Measurements from ENCODE around the gene CACNA1S.

Gene CACNA1S

DNA sequence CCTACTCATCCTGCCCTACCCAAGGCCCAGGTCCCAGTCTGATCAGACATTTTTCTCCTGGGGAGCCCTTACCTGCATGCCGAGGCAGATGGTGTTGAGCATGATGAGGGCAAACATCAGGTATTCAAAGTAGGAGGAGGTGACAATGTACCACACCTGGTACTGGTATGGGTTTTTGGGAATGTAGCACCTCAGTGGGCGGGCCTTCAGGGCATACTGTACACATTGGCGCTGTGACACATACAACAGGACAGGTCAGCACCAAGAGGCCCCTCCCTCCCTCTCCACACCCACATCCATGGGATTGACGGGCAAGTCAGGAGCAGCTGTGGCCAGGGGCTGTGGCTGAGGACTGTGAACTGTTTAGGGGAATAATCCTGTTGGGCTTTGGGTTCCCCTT is 51.6 kb downstream of the CACNA1S start:
- no peak for DNase-seq

DNA sequence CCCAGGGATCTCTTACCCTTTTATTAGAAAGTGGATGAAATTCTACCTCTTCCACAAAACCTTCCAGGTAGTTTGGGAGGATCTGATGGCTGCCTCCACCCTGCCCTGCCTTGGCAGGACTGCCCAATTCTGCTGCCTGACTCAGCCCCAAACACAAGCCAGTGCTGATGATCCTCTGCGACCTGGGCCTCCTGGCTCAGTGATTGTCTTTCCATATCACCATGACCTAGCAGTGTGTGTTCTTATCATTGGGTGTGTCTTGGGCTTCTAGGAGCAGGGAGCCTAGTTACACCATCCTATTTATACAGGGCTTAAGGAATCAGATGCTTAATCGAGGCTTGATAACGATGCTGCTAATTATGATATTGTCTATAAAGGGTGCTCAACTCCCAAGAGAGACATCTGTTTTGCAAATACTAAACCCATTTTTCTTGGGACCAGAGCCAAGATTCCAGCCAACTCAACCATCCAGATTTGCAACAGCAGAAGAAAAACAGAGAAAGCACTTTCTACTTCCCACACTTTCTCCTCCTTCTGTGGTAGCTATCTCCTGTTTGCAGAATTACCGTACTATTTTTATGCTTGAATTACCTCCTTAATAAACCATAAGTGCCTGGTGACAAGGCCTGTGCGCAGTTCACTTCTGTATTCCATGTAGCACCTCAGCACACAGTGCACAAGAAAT is 52.2 kb downstream of the CACNA1S start:
- no peak for DNase-seq

DNA sequence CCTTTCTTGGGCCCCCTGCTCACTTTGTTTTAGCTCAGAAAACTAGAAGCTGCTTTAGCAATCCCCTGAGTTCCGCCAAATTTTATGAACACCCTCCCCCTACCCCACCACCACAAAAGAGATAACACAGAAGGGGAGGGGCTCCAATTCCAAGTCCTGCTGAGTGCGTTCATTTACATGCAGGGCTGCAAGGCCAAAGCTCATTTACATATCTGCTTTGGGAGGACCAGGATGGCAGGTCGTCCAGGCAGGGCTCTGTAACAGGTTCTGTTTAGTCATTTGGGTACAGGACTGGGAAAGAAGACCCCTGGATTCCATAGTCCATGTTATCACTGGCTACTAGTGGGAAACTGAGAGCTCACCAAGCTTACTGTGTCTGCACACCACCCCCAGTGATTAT is 52.8 kb downstream of the CACNA1S start:
- no peak for DNase-seq

DNA sequence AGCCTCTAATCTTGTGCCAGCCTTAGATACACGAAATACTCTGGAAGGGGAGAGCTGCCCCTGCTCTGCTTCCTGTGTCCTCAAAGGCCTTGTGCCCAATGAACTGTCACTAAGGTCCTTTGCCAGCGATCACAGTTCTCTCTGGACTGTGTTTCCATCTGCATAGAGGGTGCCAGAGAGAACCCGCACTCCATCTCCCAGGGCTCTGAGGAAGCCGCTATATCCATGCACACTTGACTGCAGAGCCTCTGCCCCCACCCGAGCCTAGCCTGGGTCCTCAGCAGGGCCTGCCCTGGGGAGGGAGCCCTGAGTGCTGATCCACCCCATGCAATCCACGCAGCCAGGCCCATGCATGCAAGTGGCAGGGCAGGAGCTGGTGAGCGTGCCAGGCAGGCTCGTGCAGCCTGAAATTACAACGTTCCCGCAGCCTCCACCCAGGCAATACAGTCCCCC is 58.1 kb downstream of the CACNA1S start:
- no peak for DNase-seq

DNA sequence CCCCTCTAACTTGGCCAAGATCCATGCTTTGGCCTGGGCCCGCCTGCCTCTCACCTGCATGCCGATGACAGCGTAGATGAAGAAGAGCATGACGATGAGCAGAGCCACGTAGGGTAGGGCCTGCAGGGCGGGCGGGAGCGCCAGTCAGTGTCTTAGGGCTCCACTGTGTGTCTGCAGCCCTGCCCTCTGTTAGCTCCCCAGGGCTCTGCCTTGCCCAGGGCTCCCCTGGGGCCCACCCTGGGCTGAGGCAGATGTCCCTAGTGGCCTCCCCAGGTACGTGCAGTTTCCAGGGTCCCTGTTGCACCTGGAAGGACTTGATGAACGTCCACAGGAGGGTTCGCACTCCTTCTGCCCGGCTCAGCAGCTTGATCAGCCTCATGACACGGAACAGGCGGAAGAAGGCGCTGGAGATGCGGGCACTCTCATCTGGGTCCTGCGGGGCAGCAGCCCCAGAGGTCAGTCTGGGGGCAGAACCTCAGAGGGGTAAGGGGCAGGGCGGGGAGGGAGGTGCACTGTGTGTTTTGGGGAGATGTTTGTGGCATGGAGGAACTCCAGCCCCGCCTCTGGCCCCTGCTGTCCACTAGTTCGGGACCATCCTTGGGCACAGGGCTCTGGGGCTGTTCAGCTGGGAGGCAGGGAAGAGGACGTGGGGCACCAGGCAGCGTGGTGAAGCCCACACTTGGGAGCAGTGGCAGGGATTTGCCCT is 58.9 kb downstream of the CACNA1S start:
- DNase-seq, result no peak

DNA sequence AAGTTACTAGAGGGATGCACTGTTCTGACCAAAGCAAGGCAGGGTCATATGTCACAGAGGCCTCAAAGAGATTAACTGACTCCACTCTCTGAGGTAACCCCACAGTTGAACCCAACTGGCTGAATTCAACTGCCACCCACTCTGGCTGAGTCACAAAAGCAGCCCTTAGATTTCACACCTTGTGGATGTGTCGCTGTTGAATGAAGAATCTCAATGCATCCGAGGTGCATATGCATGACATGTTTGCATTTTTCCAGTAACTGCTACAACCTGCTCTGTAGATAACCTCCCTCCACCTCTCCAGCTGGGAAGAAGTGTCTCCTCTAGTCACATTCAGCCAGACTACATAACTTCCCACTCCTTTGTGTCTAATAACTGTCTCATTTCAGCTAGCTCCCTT is 60.8 kb downstream of the CACNA1S start:
- DNase-seq, result no peak

DNA sequence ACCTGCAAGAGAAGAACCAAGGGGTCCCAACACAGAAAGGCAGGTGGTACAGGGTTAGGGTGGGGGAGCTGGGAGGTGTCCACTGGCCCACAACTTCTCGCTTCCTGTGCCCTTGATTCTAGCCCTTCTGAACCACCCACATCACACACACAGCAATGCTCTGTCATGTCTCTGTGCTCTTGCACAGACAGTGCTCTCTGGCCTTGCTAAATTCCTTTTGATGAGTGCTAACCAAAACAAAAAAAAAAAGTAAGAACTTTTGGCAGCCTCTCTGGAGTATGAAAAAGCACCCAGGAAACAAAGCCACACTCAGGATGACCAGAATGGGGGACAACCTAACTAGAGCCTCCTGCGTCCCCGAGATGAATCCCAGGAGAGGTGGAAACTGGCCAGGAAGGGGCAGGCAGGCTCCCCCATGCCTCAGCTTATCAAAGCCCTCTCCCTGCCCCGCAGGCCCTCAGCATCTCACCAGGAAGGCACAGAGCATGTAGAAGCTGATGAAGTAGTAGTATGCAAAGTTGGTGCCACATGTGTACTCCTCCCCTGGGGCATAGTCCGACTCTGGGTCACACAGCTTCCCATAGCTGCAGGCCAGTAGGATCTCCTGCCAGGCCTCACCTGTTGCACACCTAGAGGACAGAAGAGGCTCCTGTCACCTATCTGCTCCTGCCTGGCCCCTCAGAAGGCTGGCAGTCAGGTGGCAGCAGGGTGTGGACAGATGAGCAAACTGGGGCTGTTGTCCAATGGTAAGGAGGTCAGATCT is 61.5 kb downstream of the CACNA1S start:
- no peak for DNase-seq

DNA sequence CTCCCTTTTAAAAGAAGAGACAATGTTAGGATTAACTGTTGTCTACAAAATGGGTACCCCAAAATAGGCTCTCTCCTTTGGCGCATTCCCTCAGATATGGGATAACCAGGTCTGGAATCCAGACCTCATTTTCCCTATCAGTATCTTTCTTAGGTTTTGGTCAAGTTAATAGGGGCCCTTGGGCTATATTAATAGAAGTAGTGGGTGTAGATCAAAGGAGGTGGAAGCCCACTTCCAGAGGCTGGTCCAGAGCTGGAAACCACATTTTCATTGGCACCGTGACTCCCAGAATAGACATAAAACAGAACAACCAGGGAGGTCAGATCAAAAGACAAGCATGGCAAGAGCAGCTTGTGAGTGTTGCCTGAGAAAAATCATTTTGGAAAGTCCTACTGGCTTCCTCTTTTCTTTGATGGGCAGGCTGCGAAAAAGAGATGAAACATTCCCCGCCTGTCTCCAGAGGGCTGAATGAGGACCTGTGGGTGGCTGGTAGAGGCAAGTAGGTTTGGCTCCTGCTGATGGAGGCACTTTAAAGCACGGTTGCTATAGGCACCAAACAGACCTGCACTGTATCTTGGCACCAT is 62.9 kb downstream of the CACNA1S start:
- DNase-seq, result no peak

DNA sequence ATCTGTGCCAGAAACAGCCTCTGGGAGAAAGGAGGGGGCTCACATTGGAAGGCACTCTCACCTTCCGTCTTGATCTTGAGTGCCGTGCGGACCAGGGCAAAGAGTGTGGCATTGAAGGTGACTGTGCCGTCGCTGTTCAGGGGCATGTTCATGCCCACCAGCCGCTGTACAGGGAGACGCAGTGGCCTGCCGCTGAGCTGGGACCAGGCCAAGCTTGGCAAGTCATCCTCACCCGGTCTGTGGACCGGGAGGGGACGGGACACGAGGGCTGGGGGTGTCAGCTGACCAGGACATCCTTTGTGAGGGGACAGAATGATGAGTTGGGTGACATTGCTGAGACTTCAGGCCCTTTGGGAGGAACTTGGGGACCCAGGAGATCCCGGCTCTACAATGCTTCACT is 63.7 kb downstream of the CACNA1S start:
- DNase-seq, result no peak

DNA sequence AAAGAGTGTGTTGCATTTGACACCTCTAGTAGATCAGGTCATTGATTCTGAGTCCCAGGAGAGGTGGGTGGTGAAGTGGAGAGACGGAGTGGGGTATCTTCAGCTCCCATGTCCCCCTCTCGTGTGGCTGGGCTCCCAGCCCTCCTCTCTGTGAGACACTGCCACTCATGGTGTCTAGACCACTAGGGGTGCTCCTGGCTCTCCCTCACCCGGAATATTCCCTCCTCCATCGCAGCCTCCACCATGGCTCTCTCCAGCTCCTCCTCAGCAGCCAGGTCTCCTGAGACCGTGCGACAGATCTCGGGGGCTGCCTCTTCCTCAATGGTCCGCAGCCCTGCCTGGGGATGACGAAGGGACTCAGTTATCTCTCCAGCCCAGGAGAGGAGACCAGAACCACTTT is 68.1 kb downstream of the CACNA1S start:
- no peak for DNase-seq

DNA sequence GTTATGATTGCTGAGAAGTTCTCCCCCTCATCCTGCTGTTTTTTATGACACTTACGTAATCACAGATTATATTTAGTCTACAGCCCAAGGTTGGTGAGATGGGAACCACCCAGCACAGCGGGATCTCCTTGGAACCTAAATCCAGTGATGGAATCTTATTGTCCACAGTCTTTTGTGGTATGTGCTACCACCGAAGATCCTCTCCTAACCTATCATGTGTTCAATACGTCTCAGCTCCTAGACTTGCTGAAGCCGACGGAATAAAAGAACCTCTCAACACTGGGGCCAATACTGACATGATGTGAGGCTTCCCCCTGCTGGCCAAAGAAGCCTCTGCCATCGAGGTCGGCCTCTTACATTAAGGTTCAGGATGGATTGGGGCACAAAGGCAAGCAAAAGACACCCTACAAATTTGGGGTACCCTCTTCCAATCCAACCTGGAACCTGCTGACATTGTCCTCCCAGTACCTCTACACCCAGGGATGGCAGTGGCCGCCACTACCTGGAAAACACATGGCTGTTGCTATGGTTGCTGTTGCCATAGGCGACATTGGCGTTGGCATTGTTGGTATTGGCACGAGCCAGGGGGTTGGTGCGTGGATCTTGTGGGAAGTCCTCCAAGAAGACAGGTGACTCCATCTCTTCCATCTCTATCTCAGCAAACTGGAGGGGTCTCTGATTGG is 69.3 kb downstream of the CACNA1S start:
- no peak for DNase-seq

DNA sequence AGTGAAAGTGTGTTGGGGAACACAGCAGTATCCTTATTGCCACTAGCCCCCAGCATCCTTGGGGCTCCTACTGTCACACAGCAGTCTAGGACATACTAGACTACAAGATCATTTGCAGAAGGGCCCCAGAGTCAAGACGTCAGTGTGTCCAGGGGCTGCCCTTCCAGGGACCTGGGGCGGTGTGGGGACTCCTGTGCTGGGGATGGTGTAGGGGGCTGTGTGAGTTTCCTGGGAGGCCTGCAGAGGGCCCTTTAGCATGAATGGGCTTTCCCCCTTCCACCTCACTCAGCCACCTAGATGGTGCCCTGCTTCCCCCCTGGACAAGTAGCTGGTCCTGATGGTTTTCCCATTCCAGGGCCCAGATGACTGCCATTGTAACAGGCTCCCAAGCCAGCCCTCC is 71.2 kb downstream of the CACNA1S start:
- no peak for DNase-seq

DNA sequence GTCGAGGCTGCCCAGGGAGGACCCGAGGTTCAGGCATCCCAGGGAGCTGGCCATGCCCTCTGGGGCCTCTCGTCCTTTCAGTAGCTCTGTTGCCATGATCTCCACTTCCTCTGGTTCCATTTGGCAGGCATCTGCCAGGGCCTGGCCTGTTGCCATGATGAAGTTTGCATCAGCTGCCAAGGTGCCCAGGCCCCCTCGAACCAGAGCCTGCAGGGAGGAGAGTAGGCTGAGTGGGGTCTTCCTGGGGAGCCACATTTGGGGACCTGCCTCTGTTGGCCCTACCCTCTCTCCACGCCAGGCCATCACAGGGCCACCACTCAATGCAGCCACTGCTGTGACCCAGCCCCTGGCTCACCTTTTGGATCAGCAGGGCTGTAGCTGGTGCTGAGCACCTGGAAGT is 72.3 kb downstream of the CACNA1S start:
- no peak for DNase-seq

DNA sequence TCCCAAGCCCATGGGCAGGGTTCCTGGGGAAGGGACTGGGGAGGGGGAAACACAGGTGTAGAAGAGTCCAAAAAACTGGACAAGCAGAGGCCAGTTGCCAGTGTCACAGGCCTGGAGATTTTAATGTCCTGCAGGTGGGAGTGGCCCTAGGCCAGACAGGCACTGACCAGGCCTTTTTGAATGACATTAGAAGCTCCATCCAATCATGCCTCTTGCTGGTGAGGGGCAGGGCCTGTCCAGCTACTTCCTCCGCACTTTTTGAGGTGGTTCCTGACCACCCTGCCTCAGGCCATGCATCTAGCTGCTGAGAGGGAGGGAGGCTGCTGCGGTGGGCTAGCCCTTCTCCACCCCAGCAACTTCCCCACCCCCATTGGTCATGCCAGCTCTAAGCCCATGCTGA is 72.8 kb downstream of the CACNA1S start:
- no peak for DNase-seq

DNA sequence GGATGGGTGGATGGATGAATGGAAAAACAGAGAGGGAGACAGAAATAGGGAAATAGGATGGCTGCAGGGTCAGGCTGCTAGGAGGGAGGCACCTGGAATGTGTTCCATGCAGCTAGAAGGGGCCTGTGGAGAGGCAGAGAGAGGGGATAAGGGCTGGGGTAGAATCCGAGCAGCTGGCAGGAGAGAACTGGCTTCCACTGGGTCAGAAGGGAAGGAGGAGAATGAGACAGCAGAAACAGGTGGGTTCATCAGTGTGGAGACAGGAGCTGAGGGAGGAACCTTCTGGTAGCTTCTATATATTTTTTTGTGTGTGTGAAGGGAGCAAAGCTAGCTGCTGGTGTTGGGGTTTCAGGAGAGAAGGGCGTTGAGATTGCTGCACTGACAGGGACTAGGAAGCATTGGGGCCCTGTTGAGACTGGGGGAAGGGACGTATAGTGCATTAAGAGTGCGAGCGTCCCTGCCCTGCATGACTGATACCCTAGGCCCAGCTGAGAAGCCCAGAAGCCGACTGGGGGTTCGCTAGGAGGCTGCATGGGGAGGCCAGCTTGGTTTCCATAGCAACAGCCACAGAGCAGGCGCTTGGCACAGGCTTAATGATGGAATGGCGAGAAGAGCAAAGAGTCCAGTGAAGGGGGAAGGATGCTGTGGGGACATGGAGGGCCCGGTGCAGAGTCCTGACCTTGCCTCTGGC is 73.9 kb downstream of the CACNA1S start:
- DNase-seq, result no peak

DNA sequence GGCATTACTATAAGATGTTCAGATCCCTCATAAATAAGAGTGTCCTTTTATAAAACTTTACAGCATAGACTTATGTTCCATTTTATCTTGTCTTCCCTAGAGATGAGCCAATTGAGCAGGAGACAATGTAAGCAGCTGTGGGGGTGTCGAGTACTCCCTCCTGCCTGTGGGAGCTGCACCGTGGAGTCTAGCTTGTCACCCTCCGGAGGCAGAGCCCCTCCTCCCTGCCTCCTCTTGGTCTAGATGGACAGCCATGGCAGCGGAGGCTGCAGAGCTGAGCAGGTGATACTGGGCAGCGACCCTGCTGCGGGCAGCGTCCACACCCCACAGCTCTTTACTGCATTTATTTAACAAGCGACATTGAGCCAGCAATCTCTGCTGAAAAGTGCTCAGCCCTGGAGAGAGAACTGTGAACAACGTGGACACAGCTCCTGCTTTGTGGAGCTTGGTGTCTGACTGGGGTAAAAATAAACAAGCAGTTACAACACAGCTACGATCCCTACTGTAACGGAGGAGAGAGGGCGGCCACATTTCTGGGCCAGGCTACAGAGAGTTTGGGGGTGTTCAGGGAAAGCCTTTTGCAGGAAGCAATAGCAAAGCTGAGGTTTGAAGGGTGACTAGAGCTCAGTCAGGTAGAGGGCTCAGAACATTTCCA is 75.9 kb downstream of the CACNA1S start:
- no peak for DNase-seq

DNA sequence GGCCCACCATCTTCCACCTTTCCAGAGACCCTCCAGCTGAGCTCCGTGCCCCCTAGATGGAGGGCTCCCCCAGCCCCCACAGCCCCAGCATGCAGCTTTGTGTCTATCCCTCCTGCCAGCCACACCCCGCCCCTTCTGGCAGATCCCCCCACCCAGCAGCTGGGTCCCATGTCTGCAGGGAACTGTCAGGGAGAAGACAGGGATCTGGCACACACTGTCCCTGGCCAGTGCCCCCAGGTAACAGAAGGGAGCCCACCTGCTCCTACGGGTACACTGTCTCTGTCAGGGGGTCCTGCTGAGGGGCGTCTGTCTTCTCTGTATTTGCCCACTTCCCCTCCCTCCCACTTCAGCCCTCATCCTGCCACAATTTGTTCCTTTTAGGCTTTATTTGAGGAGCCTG is 77.6 kb downstream of the CACNA1S start:
- no peak for DNase-seq

DNA sequence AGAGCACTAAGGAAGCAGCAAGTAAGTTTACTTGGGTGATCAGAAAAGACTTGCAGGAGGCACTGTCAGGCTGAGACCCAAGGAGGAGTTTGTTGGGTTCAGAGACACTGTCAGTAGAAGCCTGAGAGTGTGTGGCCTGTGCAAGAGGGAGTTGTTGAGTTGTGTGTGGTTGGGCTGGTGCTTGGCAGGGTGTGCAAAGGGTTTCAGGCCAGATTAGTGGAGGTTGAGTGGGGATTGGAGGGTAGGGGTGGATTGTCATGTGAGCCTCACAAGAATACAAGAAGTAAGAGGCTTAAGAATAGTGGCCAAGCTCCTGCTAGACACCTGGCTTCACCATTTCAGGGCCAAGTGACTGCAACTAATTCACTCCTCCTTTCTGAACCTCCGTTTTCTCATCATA is 79.8 kb downstream of the CACNA1S start:
- no peak for DNase-seq

DNA sequence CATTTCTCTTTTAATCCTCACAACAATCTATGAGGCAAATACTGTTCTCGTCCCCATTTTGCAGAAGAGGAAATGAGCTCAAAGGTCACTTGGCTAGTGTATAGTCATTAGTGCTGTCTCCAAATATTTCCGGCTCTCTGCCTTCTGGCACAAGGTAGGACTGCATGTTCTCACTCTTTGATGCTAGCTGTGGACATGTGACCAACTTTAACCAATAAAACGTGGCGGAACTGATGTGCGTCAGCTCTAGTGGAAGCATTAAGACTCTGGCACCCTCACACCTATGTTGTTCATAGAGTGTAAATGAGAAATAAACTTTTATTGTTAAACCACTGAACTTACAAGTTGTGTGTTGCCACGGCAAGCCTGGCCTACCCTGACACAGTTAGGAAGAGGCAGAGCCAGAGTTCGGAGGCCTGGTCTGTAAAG is 83.8 kb downstream of the CACNA1S start:
- DNase-seq, result no peak

DNA sequence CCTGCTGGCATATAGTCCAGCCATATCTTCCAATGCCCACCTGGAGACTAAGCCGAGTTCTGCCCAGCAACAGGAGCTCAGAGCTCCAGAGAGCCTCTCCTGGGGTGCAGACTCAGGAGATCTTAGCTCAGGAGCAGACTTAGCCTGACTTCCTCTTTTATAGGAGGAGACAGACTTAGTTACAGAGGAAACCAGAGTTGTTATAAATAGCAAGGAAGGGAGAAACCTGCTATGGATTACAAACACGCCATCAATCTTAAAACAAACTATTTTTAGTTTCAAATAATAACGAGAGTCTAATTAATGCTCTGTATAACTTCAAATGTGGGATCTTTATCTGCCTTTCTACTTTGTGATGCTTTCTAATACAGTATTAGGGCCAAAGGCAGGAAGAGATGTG is 85.4 kb downstream of the CACNA1S start:
- no peak for DNase-seq

DNA sequence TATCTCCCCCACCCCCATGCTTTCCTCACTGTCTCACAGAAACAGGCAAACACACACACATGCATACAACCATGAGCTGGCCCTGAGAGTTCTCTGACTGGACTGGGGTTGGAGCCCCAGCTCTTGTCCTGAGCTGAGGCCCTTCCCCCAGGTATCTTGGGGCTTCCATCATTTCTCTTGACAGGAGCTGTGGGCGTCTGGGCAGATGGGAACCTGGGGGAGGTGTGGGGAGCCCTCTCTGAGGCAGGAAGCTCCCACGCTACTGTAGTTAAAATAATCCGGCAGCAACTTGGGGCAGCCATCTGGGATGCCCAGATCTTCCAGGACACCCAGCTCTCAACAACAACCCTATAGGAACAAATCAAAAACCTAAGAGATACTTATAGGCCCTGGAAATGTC is 86.0 kb downstream of the CACNA1S start:
- no peak for DNase-seq

DNA sequence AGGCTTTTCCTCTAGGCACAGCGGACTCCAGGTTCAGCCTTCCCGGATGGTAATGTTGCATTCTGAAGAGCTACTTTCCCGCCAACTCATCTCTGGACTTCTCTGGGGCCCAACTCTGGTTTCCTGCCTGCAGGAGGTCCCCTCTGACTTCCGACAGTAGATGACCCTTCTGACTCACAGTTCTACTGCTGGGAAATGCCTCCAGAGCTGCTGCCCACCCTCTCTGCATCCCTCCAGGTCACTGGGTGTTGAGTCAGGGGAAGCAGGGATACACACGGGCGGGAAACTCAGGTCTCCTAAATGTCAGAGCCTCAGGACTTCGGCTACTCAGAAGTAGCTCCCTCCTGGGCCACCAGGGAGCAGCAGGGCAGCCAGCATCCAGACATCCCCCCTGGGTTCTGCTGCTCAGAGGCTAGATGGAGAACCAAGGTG is 86.6 kb downstream of the CACNA1S start:
- no peak for DNase-seq
